RWPE1 (cell line): Measurements from ENCODE around the gene RBM47.

Experiments used
- CTCF ChIA-PET: fragments of 350-600 bp; sonication (Branson Sonifier 250); formaldehyde crosslinking; extraction: SDS; loops from one replicate; lab custom pipeline; 2021; lab: Yijun Ruan, JAX
- POLR2A ChIA-PET: fragments of 400-600 bp; formaldehyde crosslinking; extraction: SDS; loops from one replicate; lab custom pipeline; 2020; ENCODE audit warnings: antibody characterized with exemption; ENCODE audit not compliant: low non-redundant PET; lab: Yijun Ruan, JAX
- DNase-seq: peaks from one replicate; pipeline ENCODE4 v3.0.0; 2012; ENCODE audit warnings: low spot score
- H3K27ac ChIP-seq: fragments of 450-650 bp; 2 replicates; pipeline ENCODE4 v1.5.1; 2017
- TF ChIP-seq, protein P1 (sequence below): fragments of 450-650 bp; conservative IDR thresholded peaks from 2 replicates; pipeline ENCODE4 v1.5.1; 2017; ENCODE audit warnings: low read depth, mild to moderate bottlenecking

The RBM47 gene

GRCh38 chr4:40486534-40486933 lies 143.1 kb downstream of the RBM47 start:
- H3K27ac ChIP-seq, result no peak overlapping the region
- CTCF ChIA-PET, result no interaction called here

GRCh38 chr4:40484346-40485090 lies 145.1 kb downstream of the RBM47 start:
- POLR2A ChIA-PET, result no interaction called here
- CTCF ChIA-PET, result no interaction called here
- no peak for DNase-seq
- H3K27ac ChIP-seq, result no peak overlapping the region
- TF ChIP-seq, protein P1, sequence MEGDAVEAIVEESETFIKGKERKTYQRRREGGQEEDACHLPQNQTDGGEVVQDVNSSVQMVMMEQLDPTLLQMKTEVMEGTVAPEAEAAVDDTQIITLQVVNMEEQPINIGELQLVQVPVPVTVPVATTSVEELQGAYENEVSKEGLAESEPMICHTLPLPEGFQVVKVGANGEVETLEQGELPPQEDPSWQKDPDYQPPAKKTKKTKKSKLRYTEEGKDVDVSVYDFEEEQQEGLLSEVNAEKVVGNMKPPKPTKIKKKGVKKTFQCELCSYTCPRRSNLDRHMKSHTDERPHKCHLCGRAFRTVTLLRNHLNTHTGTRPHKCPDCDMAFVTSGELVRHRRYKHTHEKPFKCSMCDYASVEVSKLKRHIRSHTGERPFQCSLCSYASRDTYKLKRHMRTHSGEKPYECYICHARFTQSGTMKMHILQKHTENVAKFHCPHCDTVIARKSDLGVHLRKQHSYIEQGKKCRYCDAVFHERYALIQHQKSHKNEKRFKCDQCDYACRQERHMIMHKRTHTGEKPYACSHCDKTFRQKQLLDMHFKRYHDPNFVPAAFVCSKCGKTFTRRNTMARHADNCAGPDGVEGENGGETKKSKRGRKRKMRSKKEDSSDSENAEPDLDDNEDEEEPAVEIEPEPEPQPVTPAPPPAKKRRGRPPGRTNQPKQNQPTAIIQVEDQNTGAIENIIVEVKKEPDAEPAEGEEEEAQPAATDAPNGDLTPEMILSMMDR, result no peak

More at GRCh38 chr4:40486534-40486933, 143.1 kb downstream of the RBM47 start:
- DNase-seq, result peak; percentile 44
- POLR2A ChIA-PET, result no interaction called here
- TF ChIP-seq, protein P1, result no peak

DNA sequence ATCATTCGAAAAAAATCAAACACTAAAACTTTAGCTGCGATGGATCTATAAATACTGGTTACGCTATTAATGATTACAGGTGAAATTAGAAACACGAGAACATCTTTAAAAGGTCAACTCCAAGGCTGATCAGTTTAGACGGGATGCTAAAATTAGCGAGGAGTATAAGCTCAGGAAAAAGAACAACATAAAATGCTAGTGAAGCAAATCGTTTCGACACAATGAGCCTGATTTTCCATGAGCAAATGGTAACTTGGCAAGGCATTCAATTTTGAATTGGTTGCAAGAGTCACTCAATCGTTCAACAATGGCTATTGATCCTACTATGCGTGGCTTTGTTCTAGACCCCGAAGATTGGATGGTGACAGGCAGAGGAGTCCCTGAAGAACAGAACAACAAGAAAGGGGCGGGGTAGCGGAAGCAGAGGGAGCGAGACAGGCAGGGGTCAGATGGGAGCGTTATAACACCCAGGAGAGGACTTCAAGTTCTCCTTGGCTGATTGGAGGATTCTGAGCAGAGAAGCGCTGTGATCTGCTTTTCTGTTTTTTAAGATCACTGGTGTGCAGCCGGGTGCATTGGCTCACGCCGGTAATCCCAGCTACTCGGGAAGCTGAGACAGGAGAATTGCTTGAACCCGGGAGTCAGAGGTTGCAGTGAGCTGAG lies 146.5 kb downstream of the RBM47 start:
- no peak overlapping the region for H3K27ac ChIP-seq
- DNase-seq, result no peak
- CTCF ChIA-PET, result interaction anchor here (0.6 to 1.0 kb wide), 4 partner anchors 23 to 1053 kb away, joined by 3 to 5 read pairs (median 3); no protein-coding TSS in a partner anchor
- TF ChIP-seq, protein P1, result no peak
- POLR2A ChIA-PET, result no interaction called here

DNA sequence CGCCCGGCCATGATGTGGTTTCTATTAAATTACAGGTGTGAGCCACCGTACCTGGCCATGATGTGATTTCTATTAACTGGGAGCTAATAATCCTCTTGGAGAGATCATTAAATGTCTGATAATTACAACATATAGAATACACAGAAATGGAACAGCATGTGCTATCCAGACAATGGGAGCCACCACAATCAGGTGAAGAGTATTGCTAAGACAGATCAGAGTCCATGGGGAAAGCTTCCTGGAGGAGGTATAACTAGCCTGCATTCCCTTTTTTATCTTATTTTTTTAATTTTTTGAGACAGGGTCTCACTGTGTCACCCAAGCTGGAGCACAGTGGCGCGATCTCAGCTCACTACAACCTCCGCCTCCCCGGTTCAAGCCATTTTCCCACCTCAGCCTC lies 147.7 kb downstream of the RBM47 start:
- DNase-seq, result no peak
- ChIA-PET POLR2A (no interaction called here), CTCF (no interaction called here)
- TF ChIP-seq, protein P1, result no peak
- no peak overlapping the region for H3K27ac ChIP-seq

DNA sequence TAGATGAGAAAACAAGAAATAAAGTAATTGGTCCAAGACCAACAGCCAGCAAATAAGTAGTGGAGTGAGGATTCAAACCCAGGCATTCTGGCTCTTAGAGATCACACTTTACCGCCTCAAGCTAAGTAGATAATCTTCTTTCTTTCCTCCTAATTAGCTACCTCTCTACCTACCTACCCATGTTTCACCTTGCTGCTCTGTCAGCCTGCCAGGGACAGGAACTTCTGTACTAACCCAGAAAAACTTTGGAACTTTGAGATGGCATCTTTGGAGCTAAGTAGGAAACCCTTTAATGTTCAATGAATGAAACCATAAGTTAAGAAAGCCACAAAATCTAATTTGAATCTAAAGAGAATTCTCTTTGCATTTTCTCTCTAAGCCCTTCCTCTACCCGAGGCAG lies 149.4 kb downstream of the RBM47 start:
- no peak for DNase-seq
- ChIA-PET CTCF (no interaction called here), POLR2A (no interaction called here)
- no peak overlapping the region for H3K27ac ChIP-seq
- TF ChIP-seq, protein P1, result no peak

- ChIA-PET CTCF (interaction anchor here (0.6 kb wide), 2 partner anchors 32 to 217 kb away, joined by 3 read pairs; no protein-coding TSS in a partner anchor), POLR2A (no interaction called here)
- no peak overlapping the region for H3K27ac ChIP-seq
- DNase-seq, result no peak
- TF ChIP-seq, protein P1, result no peak
These were observed 150.3 kb downstream of the RBM47 start for GRCh38 chr4:40479378-40479777.
